ENCODE data around the gene FIBP.

DNA sequence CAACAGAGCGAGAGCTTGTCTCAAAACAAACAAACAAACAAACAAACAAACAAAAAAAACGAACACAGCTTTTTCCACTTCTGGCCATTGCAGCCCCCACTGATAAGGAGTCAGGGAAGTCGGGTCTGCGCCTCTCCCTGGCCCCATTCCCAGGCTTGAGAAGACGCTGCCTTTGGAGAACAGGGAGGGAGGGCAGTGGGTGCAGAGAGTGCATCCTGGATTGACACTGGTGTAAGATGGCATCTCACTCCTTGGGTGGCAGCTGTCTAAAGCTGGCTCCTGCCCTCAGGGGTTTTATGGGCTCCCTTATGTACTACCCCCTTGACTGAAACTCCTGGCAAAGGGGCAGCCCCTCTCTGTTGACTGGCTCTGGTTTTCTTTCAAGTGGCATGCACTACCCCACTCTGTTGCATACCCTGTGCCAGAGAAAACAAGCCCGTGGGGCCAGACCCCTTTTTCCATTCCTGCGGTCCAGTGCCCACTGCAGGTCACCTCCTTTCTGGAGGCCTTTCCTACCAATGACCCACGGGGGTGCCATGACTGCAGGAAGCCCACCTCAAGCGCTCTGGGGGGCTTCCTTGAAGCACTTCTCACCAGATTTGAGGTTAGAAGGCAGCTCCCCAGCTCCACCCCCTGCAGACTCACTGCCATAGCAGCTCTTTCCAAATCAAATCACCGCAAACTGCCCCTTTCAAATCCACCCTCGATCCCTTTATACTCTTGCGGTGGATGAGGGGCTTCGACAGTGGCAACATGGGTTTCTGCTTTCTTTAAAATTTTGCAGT, 43.7 kb upstream of the FIBP start:
- TF ChIP-seq, protein P1, sequence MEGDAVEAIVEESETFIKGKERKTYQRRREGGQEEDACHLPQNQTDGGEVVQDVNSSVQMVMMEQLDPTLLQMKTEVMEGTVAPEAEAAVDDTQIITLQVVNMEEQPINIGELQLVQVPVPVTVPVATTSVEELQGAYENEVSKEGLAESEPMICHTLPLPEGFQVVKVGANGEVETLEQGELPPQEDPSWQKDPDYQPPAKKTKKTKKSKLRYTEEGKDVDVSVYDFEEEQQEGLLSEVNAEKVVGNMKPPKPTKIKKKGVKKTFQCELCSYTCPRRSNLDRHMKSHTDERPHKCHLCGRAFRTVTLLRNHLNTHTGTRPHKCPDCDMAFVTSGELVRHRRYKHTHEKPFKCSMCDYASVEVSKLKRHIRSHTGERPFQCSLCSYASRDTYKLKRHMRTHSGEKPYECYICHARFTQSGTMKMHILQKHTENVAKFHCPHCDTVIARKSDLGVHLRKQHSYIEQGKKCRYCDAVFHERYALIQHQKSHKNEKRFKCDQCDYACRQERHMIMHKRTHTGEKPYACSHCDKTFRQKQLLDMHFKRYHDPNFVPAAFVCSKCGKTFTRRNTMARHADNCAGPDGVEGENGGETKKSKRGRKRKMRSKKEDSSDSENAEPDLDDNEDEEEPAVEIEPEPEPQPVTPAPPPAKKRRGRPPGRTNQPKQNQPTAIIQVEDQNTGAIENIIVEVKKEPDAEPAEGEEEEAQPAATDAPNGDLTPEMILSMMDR (conservative IDR thresholded peaks at IDR 0.05; ENCODE audit: low read length), result 0 out of 2 replicates have a peak, but pooled peaks have one; percentile 26
- TF ChIP-seq EZH2phosphoT487 (IDR thresholded peaks at IDR 0.05; ENCODE audit: borderline replicate concordance), result no peak
